ENCODE measurements around the gene CDH5. TPM values are rescaled to one million over a fixed set of nuclear protein-coding genes. Genes with fewer than 3 reads are reported as not detected.

CDH5 gene
- polyA plus RNA-seq, 1 donor, result 20.2 TPM

DNA sequence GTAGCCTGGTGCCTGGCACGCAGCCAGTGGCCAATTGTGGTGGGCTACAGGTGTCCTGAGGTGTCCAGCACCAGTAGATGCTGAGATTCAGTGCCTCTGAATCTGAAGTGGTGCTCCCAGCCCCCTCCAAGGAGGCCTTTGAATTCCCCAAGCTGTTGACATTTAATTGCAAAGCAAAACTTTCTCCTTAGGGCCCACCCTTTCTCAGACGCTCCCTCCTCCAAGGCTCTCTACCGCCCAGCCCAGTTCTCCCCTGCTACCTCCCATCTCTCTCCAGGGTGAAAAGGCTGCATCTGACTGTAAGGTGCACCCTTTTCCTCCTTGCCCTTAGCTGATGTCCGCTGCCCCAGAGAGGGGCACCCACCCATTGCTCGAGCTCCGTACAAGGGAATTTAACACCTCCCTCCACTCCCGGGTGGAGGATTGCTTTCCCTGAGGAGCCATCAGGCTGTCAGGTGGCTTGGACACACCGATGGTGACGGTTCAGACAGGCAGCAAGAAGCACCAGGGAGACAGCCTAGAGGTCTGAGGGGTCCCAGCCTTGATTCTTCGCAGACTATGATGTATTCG, 62.3 kb downstream of the CDH5 start:
- peaks cover 5% of the 10 kb centered on the region for H3K9me3 ChIP-seq (ENCODE audit: control insufficient read depth, low read depth, low read length)
- peaks cover 8% of the 10 kb centered on the region for H3K4me1 ChIP-seq (ENCODE audit: control insufficient read depth, insufficient read depth, low read length)
- peaks cover 80% of the 10 kb centered on the region for H3K27me3 ChIP-seq (ENCODE audit: control insufficient read depth, insufficient read depth, low read length)
- no peak for DNase-seq
- H3K4me3 ChIP-seq (ENCODE audit: low read length), result no peak overlapping the region
- H3K36me3 ChIP-seq (ENCODE audit: control insufficient read depth, insufficient read depth, low read length), result no peaks in the 10 kb centered on the region
- no peak overlapping the region for H3K27ac ChIP-seq (ENCODE audit: low read length)
- 40% methylated on average over 2 of the region's 11 CpGs for WGBS (ENCODE audit: insufficient coverage, low lambda C conversion rate)

DNA sequence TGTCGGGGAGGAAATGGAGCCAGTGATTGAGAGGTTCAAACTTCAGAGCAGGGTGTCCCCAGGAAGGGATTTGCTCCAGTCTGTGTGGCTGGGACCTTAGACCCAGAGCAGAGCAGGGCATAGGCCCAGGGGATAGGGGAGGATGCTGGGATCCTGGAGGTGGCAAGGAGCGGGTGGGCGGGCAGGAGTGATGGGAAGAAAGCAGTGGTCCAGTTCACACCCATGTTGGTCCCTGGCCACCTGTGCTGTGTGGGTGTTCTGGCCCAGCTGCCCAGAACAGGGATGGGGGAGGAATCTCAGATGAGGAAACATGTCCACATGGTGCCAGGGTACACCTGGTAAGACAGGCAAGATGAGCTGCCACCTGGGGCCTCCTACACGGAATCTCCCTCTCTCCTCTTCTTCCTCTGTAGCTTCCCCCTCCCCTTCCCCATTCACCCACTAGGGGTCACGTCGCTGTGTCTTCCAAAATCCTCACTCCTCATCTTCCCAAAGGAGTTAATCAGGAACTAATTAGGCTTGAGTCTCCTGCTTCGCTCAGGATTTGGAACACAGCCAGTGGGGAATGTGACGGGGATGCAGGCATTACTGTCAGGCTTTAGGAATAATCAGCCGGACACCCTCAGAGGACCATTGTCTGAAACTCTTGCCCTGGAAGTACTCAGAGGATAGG, 62.9 kb downstream of the CDH5 start:
- H3K27ac ChIP-seq (ENCODE audit: low read length), result no peak overlapping the region
- H3K4me3 ChIP-seq (ENCODE audit: low read length), result no peak overlapping the region
- H3K4me1 ChIP-seq (ENCODE audit: control insufficient read depth, insufficient read depth, low read length), result peaks cover 8% of the 10 kb centered on the region
- peaks cover 74% of the 10 kb centered on the region for H3K27me3 ChIP-seq (ENCODE audit: control insufficient read depth, insufficient read depth, low read length)
- no peak for DNase-seq
- H3K36me3 ChIP-seq (ENCODE audit: control insufficient read depth, insufficient read depth, low read length), result no peaks in the 10 kb centered on the region
- WGBS (ENCODE audit: insufficient coverage, low lambda C conversion rate), result 0% methylated on average over 1 of the region's 9 CpGs
- peaks cover 5% of the 10 kb centered on the region for H3K9me3 ChIP-seq (ENCODE audit: control insufficient read depth, low read depth, low read length)

GRCh38 chr16:66430214-66430613, 63.7 kb downstream of the CDH5 start:
- 71% methylated on average over 3 of the region's 3 CpGs for WGBS (ENCODE audit: insufficient coverage, low lambda C conversion rate)
- Histone ChIP-seq H3K4me1 (ENCODE audit: control insufficient read depth, insufficient read depth, low read length) (peaks cover 8% of the 10 kb centered on the region), H3K27ac (ENCODE audit: low read length) (no peak overlapping the region), H3K27me3 (ENCODE audit: control insufficient read depth, insufficient read depth, low read length) (peaks cover 67% of the 10 kb centered on the region), H3K36me3 (ENCODE audit: control insufficient read depth, insufficient read depth, low read length) (no peaks in the 10 kb centered on the region), H3K9me3 (ENCODE audit: control insufficient read depth, low read depth, low read length) (peaks cover 5% of the 10 kb centered on the region), H3K4me3 (ENCODE audit: low read length) (no peak overlapping the region)
- no peak for DNase-seq

GRCh38 chr16:66431760-66432159, 65.3 kb downstream of the CDH5 start:
- Histone ChIP-seq H3K4me1 (ENCODE audit: control insufficient read depth, insufficient read depth, low read length) (peaks cover 4% of the 10 kb centered on the region), H3K4me3 (ENCODE audit: low read length) (no peak overlapping the region), H3K36me3 (ENCODE audit: control insufficient read depth, insufficient read depth, low read length) (no peaks in the 10 kb centered on the region), H3K27ac (ENCODE audit: low read length) (no peak overlapping the region), H3K27me3 (ENCODE audit: control insufficient read depth, insufficient read depth, low read length) (peaks cover 52% of the 10 kb centered on the region), H3K9me3 (ENCODE audit: control insufficient read depth, low read depth, low read length) (no peaks in the 10 kb centered on the region)
- DNase-seq, result no peak
- WGBS (ENCODE audit: insufficient coverage, low lambda C conversion rate), result no CpG with 5 or more reads among the region's 8 CpGs

DNA sequence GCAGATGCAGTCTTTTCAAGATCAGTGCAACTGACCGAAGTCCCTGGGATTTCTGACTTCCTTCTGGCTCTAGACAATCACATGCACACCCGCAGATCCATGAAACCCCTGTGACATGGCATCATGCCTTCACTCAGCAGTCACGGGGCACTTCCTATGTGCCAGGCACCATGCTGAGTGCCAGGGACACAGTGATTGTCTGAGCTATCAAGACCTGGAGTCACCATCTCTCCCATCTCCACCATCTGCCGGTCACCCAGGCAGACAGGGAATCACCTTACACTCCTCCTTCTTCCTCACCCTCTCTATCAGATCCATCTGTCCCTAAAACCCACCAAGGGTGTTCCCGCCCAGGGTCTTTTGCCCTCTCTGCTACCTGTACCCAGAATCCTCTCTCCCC, 65.9 kb downstream of the CDH5 start:
- Histone ChIP-seq H3K4me1 (ENCODE audit: control insufficient read depth, insufficient read depth, low read length) (peaks cover 4% of the 10 kb centered on the region), H3K36me3 (ENCODE audit: control insufficient read depth, insufficient read depth, low read length) (no peaks in the 10 kb centered on the region), H3K4me3 (ENCODE audit: low read length) (no peak overlapping the region), H3K9me3 (ENCODE audit: control insufficient read depth, low read depth, low read length) (no peaks in the 10 kb centered on the region), H3K27ac (ENCODE audit: low read length) (no peak overlapping the region), H3K27me3 (ENCODE audit: control insufficient read depth, insufficient read depth, low read length) (peaks cover 53% of the 10 kb centered on the region)
- no peak for DNase-seq
- no CpG with 5 or more reads among the region's 5 CpGs for WGBS (ENCODE audit: insufficient coverage, low lambda C conversion rate)

GRCh38 chr16:66434619-66435430, 68.3 kb downstream of the CDH5 start:
- Histone ChIP-seq H3K36me3 (ENCODE audit: control insufficient read depth, insufficient read depth, low read length) (no peaks in the 10 kb centered on the region), H3K27me3 (ENCODE audit: control insufficient read depth, insufficient read depth, low read length) (peaks cover 37% of the 10 kb centered on the region), H3K27ac (ENCODE audit: low read length) (no peak overlapping the region), H3K4me3 (ENCODE audit: low read length) (no peak overlapping the region), H3K4me1 (ENCODE audit: control insufficient read depth, insufficient read depth, low read length) (no peaks in the 10 kb centered on the region), H3K9me3 (ENCODE audit: control insufficient read depth, low read depth, low read length) (no peaks in the 10 kb centered on the region)
- DNase-seq, result no peak
- no CpG with 5 or more reads among the region's 9 CpGs for WGBS (ENCODE audit: insufficient coverage, low lambda C conversion rate)

DNA sequence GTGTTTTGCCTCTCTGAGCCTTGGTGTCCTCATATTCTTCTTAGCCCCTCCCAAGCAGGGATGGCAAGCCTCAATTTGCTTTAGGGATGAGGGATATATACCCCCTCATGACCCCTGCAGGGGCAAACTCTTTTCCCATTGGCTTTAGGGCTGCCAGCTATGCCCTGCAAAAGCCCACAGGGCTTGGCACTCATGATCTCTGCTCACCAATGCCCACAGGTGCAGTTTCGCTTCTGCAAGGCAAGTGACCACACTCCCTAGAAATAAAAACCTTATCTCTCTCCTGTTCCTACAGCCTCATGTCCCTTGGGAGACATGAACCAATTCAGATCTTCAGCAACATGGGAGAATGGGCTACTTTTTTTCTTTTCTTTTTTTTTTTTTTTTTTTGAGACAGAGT, 69.4 kb downstream of the CDH5 start:
- Histone ChIP-seq H3K4me3 (ENCODE audit: low read length) (no peak overlapping the region), H3K36me3 (ENCODE audit: control insufficient read depth, insufficient read depth, low read length) (no peaks in the 10 kb centered on the region), H3K9me3 (ENCODE audit: control insufficient read depth, low read depth, low read length) (no peaks in the 10 kb centered on the region), H3K27me3 (ENCODE audit: control insufficient read depth, insufficient read depth, low read length) (peaks cover 36% of the 10 kb centered on the region), H3K4me1 (ENCODE audit: control insufficient read depth, insufficient read depth, low read length) (no peaks in the 10 kb centered on the region), H3K27ac (ENCODE audit: low read length) (no peak overlapping the region)
- DNase-seq, result no peak
- no CpG with 5 or more reads among the region's 1 CpG for WGBS (ENCODE audit: insufficient coverage, low lambda C conversion rate)

DNA sequence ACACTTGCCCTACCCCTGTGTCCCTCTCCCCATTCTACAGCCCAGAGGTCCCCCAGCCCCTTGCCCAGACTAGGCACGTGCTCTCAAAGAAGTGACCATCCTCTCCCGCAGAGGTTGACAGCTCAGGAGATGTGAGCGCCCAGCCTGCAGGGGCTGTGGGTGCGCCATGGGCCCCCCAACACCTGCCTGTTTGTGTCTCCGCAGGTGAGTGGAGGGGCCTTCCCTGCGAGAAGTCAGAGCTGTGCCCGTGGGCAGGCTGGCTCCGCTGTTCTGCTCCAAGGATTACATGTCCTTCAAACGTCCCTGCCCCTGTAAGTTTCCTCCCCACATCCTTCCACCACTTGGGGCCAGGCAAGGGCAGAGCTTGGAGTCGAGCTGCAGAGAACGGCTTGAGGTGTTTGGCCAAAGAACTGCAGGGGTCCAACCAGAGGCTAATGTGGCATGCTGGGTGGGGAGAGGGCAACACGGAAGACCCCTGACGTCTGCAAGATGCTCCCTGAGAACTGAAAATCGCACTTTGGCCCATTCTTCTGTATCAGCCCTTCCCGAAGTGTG, 71.0 kb downstream of the CDH5 start:
- Histone ChIP-seq H3K36me3 (ENCODE audit: control insufficient read depth, insufficient read depth, low read length) (no peaks in the 10 kb centered on the region), H3K27me3 (ENCODE audit: control insufficient read depth, insufficient read depth, low read length) (peaks cover 24% of the 10 kb centered on the region), H3K4me3 (ENCODE audit: low read length) (no peak overlapping the region), H3K9me3 (ENCODE audit: control insufficient read depth, low read depth, low read length) (no peaks in the 10 kb centered on the region), H3K27ac (ENCODE audit: low read length) (no peak overlapping the region), H3K4me1 (ENCODE audit: control insufficient read depth, insufficient read depth, low read length) (no peaks in the 10 kb centered on the region)
- DNase-seq, result no peak
- no CpG with 5 or more reads among the region's 15 CpGs for WGBS (ENCODE audit: insufficient coverage, low lambda C conversion rate)

- Histone ChIP-seq H3K4me1 (ENCODE audit: control insufficient read depth, insufficient read depth, low read length) (no peaks in the 10 kb centered on the region), H3K4me3 (ENCODE audit: low read length) (no peak overlapping the region), H3K36me3 (ENCODE audit: control insufficient read depth, insufficient read depth, low read length) (no peaks in the 10 kb centered on the region), H3K27me3 (ENCODE audit: control insufficient read depth, insufficient read depth, low read length) (peaks cover 17% of the 10 kb centered on the region), H3K27ac (ENCODE audit: low read length) (no peak overlapping the region), H3K9me3 (ENCODE audit: control insufficient read depth, low read depth, low read length) (no peaks in the 10 kb centered on the region)
- no CpG with 5 or more reads among the region's 8 CpGs for WGBS (ENCODE audit: insufficient coverage, low lambda C conversion rate)
- no peak for DNase-seq
Measured at GRCh38 chr16:66438536-66438935, 72.0 kb downstream of the CDH5 start.

DNA sequence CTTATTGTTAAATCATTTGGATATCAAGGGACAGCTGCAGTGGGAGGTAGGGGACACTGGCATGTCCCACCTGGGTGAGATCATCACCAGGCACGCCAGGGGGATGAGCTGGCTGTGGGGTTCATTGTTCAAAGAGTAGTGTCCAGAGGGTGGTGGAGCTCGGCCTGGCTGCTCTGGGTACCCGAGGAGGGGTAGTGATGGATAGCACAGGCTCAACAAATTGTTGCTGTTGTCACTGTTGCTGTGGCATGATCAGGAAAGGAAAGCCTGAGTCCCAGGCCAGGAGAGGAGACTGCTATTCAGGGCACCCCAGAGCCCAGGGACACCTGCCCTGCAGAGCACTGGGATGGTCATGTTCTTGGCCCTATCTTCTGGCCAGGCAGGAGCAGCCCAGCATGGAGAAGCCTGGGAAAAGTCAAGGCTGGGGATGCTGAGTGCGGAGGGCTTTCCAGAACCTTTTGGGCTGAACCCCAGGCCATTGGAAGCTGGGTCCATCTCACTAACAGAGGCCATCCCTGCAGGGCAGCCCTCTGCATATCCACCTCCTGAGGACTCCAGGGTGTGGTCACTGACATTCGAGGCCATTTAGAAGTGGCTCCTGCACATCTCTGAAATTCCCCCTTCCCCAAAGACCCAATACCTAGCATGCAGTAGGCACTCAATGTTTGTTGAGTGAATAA, 72.7 kb downstream of the CDH5 start:
- Histone ChIP-seq H3K27me3 (ENCODE audit: control insufficient read depth, insufficient read depth, low read length) (peaks cover 18% of the 10 kb centered on the region), H3K36me3 (ENCODE audit: control insufficient read depth, insufficient read depth, low read length) (no peaks in the 10 kb centered on the region), H3K9me3 (ENCODE audit: control insufficient read depth, low read depth, low read length) (no peaks in the 10 kb centered on the region), H3K4me3 (ENCODE audit: low read length) (no peak overlapping the region), H3K4me1 (ENCODE audit: control insufficient read depth, insufficient read depth, low read length) (no peaks in the 10 kb centered on the region), H3K27ac (ENCODE audit: low read length) (no peak overlapping the region)
- WGBS (ENCODE audit: insufficient coverage, low lambda C conversion rate), result no CpG with 5 or more reads among the region's 5 CpGs
- no peak for DNase-seq
